ENCODE results near the gene FAM43A. TPM values are rescaled to one million over a fixed set of nuclear protein-coding genes. Genes with fewer than 3 reads are reported as not detected.

Gene FAM43A
- total RNA-seq, 1 experiment from 2014 or later = 2.9 TPM

DNA sequence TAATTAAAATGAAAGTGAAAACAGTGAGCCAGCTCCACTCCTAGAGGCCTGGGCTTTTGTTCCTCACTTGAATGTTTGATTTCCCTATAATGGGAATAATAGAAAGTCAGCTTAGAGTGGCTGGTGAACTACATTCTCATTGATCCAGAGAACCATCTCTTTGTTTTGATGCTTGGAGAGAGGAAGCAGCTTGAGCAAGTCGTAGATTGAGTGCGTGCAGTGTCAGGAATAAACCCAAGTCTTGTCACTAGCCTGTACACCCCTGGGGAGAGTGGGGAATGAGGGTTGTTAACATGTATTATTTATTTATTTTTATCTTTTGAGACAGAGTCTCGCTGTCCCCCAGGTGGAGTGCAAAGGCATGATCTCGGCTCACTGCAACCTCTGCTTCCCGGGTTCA, 12.8 kb upstream of the FAM43A start:
- in situ Hi-C loops (cut with HindIII; ENCODE audit: low pct_unique_long_range_greater_than_20kb, low sequenced_read_pairs) = no loop called here

DNA sequence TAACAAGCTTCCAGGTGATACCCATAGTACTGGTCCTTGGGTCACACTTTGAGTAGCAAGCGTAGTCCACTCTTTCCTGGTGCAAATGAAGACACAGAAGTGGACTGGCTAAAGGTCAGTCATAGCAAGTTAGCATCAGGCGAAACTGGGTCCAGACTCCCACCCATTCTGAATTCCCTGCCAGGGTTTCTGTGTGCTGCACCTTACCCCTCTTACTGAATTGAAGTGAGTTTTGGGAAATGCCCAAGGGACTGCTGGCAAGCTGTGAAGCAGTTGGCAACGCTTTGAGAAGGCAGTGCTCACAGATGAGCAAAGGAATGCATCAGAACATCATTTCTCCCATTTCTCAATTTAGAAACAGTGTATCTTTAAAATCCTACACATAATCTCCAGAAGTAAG, 11.9 kb upstream of the FAM43A start:
- DNase-seq (ENCODE audit: low read depth) = no peak
- in situ Hi-C loops (cut with HindIII; ENCODE audit: low pct_unique_long_range_greater_than_20kb, low sequenced_read_pairs) = no loop called here

More for the DNA sequence above, 12.8 kb upstream of the FAM43A start:
- no peak for DNase-seq (ENCODE audit: low read depth)

GRCh38 chr3:194675081-194675640, 10.5 kb upstream of the FAM43A start:
- DNase-seq (ENCODE audit: low read depth) = no peak
- in situ Hi-C loops (cut with HindIII; ENCODE audit: low pct_unique_long_range_greater_than_20kb, low sequenced_read_pairs) = no loop called here

DNA sequence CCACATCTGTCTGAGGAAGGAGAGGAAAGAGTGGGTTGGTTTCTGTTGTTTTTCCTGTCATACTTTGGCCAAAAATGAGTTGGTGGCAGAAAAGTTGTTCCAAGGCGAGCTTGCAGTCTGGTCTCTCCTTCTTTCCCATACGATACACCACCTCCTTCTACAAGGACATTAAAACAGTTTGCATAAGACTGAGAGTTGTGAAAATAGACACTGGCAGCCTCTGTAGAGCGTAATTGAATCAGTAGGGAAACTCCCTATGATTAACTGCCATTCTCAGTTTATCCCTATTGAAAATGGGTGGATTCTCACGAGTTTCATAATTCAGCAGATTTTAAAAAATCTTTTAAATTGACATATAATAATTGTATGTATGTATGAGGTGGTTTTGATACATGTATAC, 10.0 kb upstream of the FAM43A start:
- in situ Hi-C loops (cut with HindIII; ENCODE audit: low pct_unique_long_range_greater_than_20kb, low sequenced_read_pairs) = no loop called here
- DNase-seq (ENCODE audit: low read depth) = no peak

- no peak for DNase-seq (ENCODE audit: low read depth)
- in situ Hi-C loops (cut with HindIII; ENCODE audit: low pct_unique_long_range_greater_than_20kb, low sequenced_read_pairs) = no loop called here
Measured at GRCh38 chr3:194676471-194676870, 9.2 kb upstream of the FAM43A start.

GRCh38 chr3:194680888-194681615, 4.6 kb upstream of the FAM43A start:
- no peak for DNase-seq (ENCODE audit: low read depth)
- in situ Hi-C loops (cut with HindIII; ENCODE audit: low pct_unique_long_range_greater_than_20kb, low sequenced_read_pairs) = loop anchor here (10.0 kb wide), 1 partner anchor 574 kb away; no protein-coding TSS in a partner anchor

- DNase-seq (ENCODE audit: low read depth) = no peak
- in situ Hi-C loops (cut with HindIII; ENCODE audit: low pct_unique_long_range_greater_than_20kb, low sequenced_read_pairs) = loop anchor here (10.0 kb wide), 1 partner anchor 573 kb away; no protein-coding TSS in a partner anchor
Measured at GRCh38 chr3:194682189-194682693, 3.4 kb upstream of the FAM43A start.

DNA sequence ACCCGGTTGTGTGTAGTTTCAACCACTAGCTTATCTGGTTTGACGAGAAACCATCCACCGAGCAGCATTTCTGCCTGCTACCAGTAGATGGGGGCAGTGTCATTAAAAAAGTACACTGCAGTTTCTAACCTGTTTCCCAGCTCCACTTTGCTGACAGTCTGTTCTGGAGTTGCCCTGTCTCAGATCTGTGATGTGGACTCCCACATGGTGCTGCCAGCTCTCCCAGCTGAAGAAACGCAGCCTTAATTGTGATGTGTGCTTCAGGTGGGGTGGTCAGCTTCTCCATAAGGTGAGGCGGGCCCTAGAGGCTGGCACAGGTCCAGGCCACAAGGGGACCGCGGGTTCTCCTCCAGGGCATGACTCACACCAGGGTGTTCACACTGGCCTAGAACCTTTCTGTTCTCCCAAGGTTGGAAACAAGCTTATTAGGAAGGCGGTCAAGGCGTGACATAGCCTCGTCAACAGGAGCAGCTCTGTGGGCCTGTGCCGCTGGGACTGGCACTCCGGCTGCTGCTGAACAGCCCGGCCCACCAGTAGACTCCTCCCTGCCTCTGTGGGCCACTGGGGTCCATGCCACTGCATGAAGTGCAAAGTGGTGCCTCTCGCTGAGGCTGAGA, 2.9 kb upstream of the FAM43A start:
- peak; percentile 84 for DNase-seq (ENCODE audit: low read depth)
- in situ Hi-C loops (cut with HindIII; ENCODE audit: low pct_unique_long_range_greater_than_20kb, low sequenced_read_pairs) = loop anchor here (10.0 kb wide), 1 partner anchor 572 kb away; no protein-coding TSS in a partner anchor

GRCh38 chr3:194683380-194683779, 2.3 kb upstream of the FAM43A start:
- in situ Hi-C loops (cut with HindIII; ENCODE audit: low pct_unique_long_range_greater_than_20kb, low sequenced_read_pairs) = loop anchor here (10.0 kb wide), 1 partner anchor 571 kb away; no protein-coding TSS in a partner anchor
- DNase-seq (ENCODE audit: low read depth) = no peak

DNA sequence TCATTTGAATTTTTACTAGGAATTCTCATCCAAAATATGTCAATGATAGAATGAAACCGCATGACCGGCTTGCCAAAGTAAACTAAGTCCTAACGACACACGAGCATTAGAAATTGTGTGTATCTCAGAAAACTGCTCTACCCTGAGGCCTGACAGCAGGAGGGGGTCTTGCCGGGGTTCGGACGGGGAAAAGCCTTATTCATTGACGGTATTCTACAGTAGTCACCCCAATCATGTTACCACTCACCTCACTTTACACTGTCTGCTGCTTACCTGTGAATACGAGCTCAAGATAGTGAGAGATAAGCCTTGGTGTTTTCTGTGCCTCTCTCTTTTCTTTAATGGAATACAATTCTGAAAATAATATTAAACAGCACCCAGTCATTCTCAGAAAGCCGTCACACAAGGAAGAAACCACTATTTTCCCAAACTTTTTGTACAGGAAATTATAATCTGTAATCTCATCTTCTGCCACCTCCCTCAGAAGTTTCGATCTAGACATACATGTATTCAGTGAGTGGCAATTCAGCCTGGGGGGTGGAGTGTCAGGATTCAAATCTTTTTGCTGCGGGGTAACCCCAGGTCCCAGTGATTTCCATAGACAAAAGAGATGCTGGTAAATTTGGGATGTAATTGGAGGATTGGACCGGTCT, 492 bp upstream of the FAM43A start:
- in situ Hi-C loops (cut with HindIII; ENCODE audit: low pct_unique_long_range_greater_than_20kb, low sequenced_read_pairs) = loop anchor here (10.0 kb wide), 1 partner anchor 570 kb away; no protein-coding TSS in a partner anchor
- no peak for DNase-seq (ENCODE audit: low read depth)

- no peak for DNase-seq (ENCODE audit: low read depth)
Measured at GRCh38 chr3:194686414-194686815, 732 bp downstream of the FAM43A start.

DNA sequence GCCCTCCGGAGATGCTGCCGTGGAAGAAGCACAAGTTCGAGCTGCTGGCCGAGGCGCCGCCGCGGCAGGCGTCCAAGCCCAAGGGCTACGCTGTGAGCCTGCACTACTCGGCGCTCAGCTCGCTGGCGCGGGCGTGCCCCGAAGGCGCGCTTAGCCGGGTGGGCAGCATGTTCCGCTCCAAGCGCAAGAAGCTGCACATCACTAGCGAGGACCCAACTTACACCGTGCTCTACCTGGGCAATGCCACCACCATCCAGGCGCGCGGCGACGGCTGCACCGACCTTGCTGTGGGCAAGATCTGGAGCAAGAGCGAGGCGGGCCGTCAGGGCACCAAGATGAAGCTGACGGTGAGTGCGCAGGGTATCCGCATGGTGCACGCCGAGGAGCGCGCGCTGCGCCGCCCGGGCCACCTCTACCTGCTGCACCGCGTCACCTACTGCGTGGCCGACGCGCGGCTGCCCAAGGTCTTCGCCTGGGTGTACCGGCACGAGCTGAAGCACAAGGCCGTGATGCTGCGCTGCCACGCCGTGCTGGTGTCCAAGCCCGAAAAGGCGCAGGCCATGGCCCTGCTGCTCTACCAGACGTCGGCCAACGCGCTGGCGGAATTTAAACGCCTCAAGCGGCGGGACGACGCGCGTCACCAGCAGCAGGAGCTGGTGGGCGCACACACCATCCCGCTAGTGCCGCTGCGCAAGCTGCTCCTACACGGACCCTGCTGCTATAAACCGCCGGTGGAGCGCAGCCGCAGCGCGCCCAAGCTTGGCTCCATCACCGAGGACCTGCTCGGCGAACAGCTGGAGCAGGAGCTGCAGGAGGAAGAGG, 1.3 kb downstream of the FAM43A start:
- in situ Hi-C loops (cut with HindIII; ENCODE audit: low pct_unique_long_range_greater_than_20kb, low sequenced_read_pairs) = loop anchor here (10.0 kb wide), 1 partner anchor 568 kb away; no protein-coding TSS in a partner anchor
- no peak for DNase-seq (ENCODE audit: low read depth)

More at GRCh38 chr3:194686414-194686815, 732 bp downstream of the FAM43A start:
- in situ Hi-C loops (cut with HindIII; ENCODE audit: low pct_unique_long_range_greater_than_20kb, low sequenced_read_pairs) = loop anchor here (10.0 kb wide), 1 partner anchor 568 kb away; no protein-coding TSS in a partner anchor

DNA sequence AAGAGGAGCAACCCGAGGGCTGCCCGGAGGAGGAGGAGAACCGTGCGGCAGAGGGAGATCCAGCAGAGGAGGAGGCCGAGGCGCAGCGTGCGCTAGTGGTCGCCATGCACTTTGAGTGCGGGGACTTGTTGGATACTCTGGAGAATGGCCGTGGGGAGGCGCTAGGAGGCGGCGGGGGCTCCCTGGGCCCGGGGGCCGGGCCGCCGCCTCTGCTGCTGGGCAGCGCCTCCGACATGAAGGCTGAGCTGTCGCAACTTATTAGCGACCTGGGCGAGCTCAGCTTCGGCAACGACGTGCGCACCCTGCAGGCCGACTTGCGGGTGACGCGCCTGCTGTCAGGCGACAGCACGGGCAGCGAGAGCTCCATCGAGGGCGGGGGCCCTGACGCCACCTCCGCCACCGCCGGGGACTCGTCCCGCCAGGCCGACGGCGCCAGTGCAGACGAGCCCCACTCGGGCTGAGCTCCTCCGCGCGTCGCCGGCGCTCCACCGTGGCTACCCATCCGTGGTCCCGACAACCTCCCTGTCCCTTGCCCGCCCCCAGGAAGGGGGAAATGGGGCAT, 2.0 kb downstream of the FAM43A start:
- DNase-seq (ENCODE audit: low read depth) = no peak
- in situ Hi-C loops (cut with HindIII; ENCODE audit: low pct_unique_long_range_greater_than_20kb, low sequenced_read_pairs) = loop anchor here (10.0 kb wide), 1 partner anchor 567 kb away; no protein-coding TSS in a partner anchor

DNA sequence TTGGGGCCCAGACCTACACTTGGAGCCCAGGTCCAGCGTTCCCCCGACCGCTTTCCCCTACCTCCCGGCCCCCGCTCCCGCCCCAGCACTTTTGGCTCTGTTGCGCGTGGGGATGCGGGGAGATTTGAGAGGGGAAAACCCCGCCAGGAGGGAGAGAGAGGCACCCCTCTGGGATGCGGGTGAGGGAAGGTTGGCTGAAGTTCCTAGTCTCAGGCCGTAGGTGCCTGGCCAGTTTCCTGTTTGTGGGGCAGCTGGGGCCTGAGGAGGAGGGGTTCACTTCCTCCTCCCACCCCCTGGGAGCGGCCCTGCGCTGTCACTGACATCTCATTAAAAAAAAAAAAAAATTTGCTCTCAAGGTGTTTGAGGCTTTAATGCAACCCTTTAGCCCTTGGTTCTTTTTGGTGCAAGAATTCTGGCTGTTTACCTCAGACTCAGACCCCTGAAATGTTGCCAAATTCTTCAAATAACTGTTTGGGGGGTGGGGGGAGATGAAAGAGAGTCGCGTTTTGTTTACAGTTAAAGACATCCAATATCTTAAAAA, 2.6 kb downstream of the FAM43A start:
- in situ Hi-C loops (cut with HindIII; ENCODE audit: low pct_unique_long_range_greater_than_20kb, low sequenced_read_pairs) = loop anchor here (10.0 kb wide), 1 partner anchor 567 kb away; no protein-coding TSS in a partner anchor
- no peak for DNase-seq (ENCODE audit: low read depth)

DNA sequence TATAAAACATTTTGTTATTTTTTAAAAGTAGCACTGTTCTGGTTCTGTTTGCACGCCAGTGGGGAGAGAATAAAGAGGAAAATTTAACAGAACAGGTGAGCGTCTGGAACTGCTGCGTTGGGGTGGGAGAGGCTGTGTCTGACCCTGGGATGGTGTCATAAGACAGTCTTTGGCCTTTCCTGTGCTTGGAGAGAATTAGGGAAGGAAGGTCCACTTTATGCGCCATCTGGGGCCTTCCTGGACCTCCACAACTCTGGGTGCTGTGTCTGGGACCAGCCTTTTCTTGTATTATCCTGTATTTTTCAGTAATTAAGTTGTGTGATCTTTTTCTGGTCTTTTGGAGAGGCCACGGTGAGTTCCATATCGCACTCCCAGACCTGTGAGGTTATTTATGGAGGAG, 3.3 kb downstream of the FAM43A start:
- in situ Hi-C loops (cut with HindIII; ENCODE audit: low pct_unique_long_range_greater_than_20kb, low sequenced_read_pairs) = loop anchor here (10.0 kb wide), 1 partner anchor 566 kb away; no protein-coding TSS in a partner anchor
- DNase-seq (ENCODE audit: low read depth) = no peak

- no peak for DNase-seq (ENCODE audit: low read depth)
- in situ Hi-C loops (cut with HindIII; ENCODE audit: low pct_unique_long_range_greater_than_20kb, low sequenced_read_pairs) = loop anchor here (10.0 kb wide), 1 partner anchor 565 kb away; no protein-coding TSS in a partner anchor
Measured at GRCh38 chr3:194689493-194689944, 3.8 kb downstream of the FAM43A start.

Data from Caki2 (cell line).